GM21786 (cell line): ENCODE results near the gene ATF6B.
"Not testable (repeated sequence)": the region's sequence is repeated elsewhere in the genome, so short reads cannot be mapped to it uniquely, and the experiment has no call there.

Source experiments
- ATAC-seq: cut with Tn5 transposase; IDR thresholded peaks from one replicate; pipeline ENCODE4 v1.9.1; 2021; ENCODE audit not compliant: unreplicated experiment

ATF6B gene

GRCh38 chr6:32083812-32084768 lies 44.0 kb downstream of the ATF6B start:
- ATAC-seq, result no peak

- ATAC-seq, result no peak
These were observed 45.1 kb downstream of the ATF6B start for GRCh38 chr6:32082935-32083334.

- ATAC-seq, result no peak
These were observed 45.6 kb downstream of the ATF6B start for GRCh38 chr6:32082478-32082877.

GRCh38 chr6:32081168-32081990 lies 46.7 kb downstream of the ATF6B start:
- ATAC-seq, result no peak

GRCh38 chr6:32079566-32080290 lies 48.3 kb downstream of the ATF6B start:
- ATAC-seq, result no peak

GRCh38 chr6:32076321-32076809 lies 51.7 kb downstream of the ATF6B start:
- no peak for ATAC-seq

GRCh38 chr6:32075781-32076180 lies 52.3 kb downstream of the ATF6B start:
- ATAC-seq, result no peak

- ATAC-seq, result no peak
These were observed 53.0 kb downstream of the ATF6B start for GRCh38 chr6:32074996-32075532.

GRCh38 chr6:32073613-32074012 lies 54.4 kb downstream of the ATF6B start:
- no peak for ATAC-seq

- no peak for ATAC-seq
These were observed 54.9 kb downstream of the ATF6B start for GRCh38 chr6:32073101-32073500.

GRCh38 chr6:32070814-32071543 lies 57.1 kb downstream of the ATF6B start:
- ATAC-seq, result no peak

GRCh38 chr6:32069878-32070515 lies 58.0 kb downstream of the ATF6B start:
- ATAC-seq, result no peak

GRCh38 chr6:32069460-32069859 lies 58.6 kb downstream of the ATF6B start:
- no peak for ATAC-seq

GRCh38 chr6:32068867-32069266 lies 59.2 kb downstream of the ATF6B start:
- ATAC-seq, result no peak

GRCh38 chr6:32068315-32068714 lies 59.7 kb downstream of the ATF6B start:
- ATAC-seq, result not testable (repeated sequence)

- ATAC-seq, result not testable (repeated sequence)
These were observed 60.5 kb downstream of the ATF6B start for GRCh38 chr6:32067521-32067920.
